HG03280 (cell line): ENCODE results near the gene KIF26B.

Experiments used
- ATAC-seq: cut with Tn5 transposase; IDR thresholded peaks from one replicate; pipeline ENCODE4 v1.9.1; 2021; ENCODE audit warnings: mild to moderate bottlenecking, moderate library complexity; ENCODE audit not compliant: unreplicated experiment

KIF26B gene

DNA sequence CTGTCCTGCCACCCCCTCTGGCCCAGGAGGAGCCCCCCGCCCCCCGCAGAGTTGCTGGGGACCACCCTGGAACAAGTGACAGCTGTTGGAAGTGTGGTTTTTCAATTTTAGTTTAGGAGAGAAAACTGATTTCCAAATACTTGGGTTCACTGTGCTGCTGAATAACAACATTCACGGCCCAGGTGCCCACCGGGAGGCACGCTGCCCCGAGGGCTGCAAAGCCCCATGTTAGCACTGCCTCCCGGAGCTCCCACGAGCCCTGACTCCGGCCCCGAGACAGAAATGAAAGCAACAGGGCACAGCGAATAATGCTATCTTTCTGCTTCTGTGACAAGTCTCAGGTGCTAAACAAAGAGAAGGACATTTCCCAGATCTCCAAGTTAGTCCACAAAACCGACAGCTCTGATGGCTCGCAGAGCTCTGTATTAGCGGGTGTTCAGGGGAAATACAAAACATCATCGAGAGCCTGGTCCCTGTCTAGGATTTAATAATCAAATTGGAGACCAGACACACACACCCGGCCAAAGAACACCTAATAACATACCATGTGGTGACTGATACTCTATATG is 451.5 kb downstream of the KIF26B start:
- no peak for ATAC-seq

DNA sequence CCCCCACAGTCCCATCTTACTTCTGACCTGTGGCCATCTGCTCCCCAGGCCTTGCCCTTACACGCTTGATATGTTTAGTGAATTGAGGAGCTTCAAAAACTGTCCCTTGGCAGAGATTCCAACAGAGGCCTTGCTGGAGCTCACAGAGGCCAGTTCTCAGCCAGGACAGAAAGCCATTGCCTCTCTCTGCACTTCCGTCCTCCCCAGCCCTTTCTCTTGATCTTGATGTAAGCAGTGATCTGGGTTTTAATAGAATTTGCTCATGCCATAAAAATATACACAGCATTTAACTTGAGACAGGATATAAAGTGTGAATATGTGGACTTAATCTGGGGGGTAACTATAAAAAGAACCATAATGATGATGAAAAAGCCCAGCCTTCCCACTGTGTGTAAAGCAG is 453.5 kb downstream of the KIF26B start:
- no peak for ATAC-seq

DNA sequence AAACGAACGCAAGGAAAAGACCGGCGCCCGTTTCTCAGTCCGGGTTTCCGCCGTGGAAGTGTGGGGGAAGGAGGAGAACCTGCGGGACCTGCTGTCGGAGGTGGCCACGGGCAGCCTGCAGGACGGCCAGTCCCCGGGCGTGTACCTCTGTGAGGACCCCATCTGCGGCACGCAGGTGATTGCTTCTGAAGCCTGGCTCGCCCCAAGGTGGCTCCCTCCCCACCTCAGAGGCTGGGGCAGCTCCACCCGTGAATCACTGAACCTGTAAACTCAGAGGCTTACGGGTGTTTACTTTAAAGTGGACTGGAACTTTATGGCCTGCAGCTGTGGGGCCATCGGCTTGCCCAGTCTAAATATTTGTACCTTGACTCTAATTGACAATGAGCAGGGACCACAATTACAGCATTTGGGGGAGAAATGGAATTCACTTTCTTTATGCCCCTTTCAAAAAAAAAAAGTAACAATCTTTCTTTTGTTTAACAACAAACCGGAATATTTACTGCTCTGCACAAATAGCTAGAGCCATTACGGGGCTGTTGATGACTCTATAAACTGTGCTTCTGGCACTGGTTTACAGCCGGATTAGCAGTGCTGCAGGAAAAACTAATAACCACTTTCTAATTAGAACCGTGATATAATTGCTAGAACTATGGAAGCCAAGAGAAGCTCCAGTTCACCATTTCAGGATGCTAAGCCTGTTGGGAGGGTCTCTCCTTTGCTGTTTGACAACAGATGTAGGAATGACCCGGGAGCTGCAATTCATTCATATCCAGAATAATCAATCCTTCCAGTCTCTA is 454.8 kb downstream of the KIF26B start:
- ATAC-seq, result no peak

DNA sequence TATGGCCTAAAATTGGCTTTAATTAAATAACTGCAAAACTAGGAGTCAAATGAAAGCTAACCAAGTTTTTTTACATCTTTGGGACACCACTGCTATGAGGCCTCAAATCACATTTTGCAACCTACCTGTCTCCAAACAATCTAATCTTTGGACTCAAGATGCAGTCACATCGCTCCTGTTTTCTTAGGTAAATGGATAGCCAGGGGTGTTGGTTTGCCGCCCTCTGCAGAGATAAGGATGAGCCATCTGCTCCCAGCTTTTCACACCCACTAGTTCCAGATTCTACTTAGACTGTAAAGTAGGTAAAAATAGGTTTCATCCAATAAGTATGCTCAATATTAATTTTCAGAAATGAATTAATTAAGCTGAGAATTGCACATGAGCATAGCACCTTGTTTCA is 456.5 kb downstream of the KIF26B start:
- ATAC-seq, result no peak

DNA sequence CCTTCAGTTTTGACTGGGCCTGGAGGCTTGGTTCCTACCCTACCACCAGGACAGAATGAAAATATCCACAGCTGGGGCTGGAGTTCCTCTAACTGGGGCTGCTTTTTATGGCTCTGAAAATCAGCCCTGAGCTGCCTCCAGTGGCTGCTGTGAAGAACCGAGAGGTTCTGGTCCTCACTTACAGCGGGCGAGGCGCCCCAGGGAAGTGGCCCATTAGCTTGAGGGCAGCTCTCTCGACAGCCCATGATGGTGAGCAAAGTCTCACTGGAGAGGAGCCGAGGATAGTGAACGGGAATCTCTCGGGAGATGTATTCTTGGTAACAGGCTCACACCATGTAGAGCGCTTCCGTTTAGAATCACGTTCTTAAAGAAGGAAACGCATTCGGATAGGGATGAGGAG is 459.7 kb downstream of the KIF26B start:
- no peak for ATAC-seq

DNA sequence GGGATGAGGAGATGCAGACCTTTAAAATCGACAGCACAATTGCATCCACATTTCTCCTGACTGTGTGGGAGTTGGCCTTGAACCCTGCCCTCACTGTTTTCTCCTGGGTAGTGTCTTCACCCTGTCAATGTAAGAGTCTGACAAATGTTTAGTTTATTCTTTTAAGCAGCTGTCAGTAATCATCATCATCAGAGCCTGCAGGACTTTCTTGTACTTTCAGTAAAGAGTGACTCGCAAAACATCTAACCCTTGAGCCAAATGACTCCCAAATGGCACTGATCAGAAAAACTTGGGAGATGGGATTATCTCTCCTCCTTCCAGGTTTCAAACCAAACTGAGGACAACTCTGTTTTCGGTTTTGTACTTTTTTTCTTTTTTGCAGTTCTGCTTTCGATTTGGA is 460.2 kb downstream of the KIF26B start:
- ATAC-seq, result no peak

DNA sequence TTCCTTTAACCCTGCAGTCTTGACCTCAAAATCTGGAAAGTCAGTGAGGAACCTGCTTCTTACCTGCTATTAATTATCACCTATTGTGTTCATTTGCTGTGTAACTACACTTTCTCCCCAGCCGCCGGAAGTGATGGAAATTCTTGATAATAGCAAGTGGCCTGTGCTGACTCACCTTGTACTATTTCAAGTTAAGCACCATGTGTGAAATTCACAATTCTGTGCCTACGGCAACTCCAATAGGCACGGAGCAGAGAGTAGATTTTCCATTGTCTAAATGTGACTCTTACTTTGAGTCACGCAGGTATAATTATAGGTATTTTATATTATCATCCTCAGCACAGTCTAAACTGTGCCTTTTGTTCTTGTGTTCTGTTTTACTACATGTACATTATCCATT is 466.8 kb downstream of the KIF26B start:
- no peak for ATAC-seq

DNA sequence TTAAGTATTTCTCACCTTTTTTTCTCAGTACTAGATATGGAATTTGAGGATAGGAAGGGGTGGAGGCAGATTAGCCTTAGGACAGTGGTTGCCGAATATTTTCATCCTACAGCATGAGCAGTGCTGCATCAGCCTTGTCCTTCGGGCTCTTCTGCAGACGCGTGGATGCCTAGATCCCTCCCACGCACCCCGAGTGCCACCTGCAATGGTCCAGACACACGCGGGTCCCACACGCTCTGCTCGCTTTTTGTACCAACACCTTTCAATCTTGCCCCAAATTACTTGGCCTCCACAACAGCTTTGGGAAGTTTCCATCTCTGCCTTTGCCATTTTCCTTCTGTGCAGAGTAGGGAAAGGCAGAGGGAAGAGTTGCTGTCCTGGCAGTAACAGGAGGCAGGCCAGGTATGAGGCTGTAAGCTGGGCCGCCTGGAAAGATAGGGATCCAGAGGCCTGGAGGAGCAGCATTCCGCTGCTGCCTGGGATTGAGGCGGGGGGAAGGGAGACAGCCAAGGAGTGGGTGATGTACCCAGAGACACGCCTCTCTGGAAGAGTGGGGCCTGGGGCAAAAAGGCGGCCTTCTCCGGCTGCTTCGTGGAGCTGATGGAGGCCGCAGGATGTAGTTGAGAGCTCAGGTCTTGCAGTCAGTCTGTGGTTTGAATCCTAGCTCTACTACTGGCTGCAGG is 467.7 kb downstream of the KIF26B start:
- ATAC-seq, result no peak

DNA sequence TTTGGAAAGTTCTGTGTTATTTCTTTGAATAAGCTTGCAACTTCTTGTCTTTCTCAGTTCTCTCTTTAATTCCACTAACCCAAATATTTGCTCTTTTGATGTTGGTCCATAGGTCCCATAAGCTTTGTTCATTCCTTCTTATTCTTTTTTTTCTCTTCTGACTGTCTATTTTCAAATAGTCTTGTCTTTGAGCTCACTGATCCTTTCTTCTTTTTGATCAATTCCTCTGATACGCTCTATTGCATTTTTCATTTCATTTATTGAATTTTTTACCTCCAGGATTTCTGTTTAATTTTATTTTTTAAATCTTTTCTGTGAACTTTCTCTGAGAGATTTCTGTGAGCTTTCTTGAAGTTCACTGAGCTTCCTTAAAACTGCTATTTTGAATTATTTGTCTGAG is 486.6 kb downstream of the KIF26B start:
- ATAC-seq, result no peak

DNA sequence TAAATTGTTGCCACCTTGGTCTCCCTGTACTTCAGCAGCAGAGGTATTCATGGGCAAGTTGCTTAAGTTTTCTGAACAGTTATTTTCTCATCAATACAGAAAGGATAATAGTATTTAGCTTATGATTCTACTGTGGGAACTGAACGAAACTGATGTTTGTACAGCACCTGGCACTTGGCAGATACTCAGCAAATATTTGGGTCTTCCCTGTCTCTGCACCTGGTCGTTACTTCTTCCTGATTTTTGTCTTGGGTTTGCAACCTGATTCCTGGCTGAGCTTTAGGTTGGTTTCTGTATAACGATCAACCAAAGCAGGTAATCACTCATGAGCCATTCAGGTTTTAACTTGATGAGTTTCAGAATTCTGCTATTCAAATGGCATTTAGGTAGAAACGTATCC is 490.6 kb downstream of the KIF26B start:
- ATAC-seq, result peak; percentile 29

DNA sequence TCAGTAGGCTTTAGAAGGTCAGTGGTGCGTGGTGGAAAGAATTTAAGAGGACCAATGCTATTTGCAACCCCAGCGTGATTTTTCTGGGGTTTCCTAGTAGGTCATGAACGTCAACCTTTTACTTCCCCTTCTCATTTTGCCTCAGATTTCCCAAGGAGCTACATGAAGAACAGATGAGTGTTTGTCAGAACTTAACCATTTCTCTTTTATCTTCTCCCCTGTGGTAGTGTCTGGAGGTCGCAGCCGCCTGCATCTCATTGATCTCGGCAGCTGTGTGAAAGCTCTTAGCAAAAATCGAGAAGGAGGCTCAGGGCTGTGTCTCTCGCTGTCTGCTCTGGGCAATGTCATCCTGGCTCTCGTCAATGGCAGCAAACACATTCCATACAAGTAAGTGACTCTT is 491.1 kb downstream of the KIF26B start:
- ATAC-seq, result peak; percentile 47

DNA sequence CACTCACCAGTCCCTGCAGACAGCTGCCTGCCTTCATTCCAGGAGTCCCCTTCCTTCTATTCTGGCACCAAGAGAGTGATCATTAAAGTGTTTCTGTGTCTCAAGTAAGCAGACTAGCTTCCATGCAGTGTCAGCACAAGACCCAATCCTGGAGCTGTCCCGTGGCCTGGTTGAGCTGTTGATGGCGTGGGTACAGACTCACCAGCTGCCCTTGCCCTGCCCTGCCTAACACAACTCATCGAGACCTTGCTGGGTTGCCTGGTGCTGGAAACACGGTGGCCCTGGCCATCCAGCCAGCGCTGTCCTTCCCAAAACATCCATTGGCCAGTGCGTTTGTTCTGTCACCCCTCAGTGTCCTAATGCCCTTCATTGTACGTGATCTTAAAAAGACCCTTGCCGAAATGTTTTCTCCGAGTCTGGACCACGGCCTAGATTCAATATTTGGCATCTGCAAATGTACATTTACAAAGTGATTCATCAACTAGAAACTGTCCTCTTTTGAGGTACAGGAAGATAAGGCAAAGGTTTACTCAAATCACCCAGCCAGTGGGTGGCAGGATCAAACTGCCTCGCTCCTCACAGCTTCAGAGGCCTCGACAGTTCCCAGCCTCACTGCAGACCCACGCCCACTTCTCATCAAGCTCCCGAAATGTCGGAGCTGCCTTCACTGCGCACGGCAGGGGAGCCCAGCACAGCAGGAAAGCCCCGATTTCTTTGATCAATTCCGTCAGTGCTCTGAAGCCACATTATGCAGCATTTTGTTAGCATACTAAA is 494.2 kb downstream of the KIF26B start:
- ATAC-seq, result no peak

DNA sequence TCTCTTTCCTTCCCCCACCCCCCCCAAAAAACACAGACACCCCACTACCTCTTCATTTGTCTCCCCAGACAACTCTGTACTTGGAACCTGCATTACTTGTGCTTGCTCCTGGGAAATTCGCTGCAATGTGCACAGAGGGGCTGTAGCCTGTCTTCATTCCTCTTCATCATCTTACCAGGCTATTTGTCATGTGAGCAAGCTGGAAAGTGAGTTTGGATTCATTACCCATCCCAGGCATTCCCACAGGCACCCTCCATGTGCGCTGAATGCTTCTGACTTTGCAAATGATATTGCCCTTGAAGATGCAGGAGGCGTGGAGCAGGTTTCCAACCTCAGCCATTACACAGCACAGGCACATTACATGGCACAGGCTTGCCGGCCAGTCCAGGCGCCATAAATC is 494.9 kb downstream of the KIF26B start:
- ATAC-seq, result no peak

DNA sequence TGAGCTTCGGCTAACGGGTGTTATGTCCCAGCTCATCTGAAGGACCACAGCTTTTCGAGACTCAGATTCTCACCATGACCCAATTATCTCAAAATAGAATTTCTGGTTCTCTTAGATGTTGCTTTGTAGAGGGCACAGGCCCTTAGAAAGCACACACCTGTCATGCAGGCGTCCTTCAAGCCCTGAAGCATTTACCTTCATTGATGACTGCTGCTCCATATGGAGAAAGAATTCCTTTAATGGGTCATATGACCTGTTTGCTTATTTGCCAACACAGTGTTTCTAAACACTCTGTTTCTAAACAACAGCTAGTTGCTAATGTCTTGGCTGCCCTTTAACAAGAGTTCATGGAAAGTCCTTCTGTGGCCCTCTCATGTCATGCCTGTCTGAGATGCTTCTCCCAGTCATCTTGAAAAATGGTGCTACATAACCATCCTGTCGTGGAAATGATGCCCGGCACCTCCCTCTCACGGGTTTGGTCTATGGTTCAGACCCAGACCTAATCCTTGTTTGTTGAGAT is 495.7 kb downstream of the KIF26B start:
- ATAC-seq, result no peak

DNA sequence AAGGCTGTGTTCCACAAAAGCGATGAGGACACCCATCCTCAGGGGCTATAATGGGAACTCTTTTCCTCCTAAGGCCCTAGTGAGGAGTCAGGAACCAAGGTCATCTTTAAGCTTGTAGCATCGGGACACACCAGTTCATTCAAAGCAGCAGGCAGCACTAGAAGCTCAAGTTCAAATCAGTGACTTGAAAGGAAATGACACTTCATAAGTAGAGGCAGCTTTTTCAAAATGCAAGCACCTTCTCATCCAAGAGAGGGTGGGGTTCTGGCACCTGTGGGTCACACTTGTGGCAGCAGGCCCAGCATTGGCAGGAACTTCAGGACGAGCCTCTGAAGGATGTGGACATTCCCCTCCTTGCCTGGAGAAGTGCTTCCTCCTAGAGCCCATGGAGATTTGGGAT is 496.3 kb downstream of the KIF26B start:
- no peak for ATAC-seq

DNA sequence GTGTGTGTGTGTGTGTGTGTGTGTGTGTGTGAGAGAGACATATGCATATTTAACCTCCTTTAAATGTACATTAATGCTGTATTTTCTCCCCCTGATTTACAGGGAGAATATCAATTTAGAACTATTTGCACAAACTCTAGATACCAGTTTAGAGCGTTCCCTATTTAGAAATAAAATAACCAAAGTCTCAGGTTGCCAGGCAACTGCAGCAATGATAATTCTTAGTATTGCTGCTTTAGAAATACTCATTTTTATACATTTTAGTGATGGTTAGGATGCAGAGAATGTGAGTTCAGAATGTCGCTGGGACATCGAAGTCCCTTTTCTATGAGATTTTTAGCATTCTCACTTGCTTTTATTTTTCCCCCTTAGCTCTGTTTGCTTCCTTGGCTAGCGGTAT is 497.3 kb downstream of the KIF26B start:
- ATAC-seq, result no peak

DNA sequence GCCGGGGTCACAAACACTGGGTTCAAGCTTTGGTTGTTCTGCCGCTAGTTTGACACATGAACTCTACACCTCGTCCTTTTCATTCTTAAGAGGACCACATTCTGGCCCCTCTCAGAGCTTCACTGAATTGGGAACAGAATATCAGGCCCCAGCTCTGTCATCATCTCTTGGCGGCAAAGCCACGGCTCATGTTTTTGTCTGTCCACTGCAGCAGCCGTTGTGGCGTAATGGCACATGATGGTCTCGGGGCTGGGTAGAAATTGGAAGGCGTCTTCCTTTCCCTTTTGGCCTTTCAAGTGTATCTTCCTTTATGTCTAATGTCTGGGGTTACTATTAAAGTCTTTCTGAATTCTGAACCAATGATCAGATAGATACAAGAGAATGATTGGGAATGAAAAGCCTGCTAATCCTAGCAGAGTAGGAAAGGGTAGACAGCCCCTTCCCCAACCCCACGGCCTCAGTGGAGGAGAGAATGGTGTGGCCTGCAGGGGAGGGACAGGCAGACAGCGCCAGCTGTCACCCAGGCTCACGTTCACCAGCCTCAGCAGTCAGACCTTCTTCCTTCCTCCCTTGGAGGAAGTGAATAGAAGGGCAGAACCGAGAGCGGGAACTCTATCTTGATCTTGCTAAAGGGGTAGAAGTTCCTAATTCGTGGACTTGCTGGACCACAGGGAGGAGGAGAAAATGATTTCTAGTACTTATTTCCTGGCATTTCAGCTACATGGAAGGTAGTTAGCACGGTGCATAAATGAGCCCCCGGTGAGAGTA is 498.1 kb downstream of the KIF26B start:
- no peak for ATAC-seq

DNA sequence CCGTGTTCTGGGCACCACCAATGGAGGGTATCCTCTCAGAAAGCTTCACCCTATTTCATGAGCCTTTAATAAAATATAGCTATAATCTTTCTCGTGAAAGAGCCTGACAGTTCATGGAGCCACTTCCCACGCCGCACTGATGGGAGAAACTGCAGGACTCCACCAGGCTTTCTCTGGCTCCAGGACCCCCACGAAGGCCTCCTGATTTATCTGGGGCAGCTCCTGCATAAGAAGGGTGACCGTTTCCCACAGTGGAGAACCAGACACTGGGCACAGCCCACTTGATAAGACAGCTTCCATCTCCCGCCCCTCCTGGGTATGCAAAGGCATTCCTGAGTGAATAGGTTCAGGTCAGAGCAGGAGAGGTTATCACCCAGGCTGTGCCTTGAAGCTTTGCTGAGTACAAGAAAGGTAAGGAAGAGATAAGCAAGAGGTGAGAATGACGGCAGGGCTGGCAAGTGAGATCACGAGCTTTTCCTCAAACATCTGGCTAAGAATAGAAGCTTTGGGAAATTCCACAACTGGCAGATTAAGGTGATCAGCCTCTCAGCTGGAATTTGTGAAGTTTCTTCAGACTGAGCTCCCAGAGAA is 499.8 kb downstream of the KIF26B start:
- ATAC-seq, result no peak

DNA sequence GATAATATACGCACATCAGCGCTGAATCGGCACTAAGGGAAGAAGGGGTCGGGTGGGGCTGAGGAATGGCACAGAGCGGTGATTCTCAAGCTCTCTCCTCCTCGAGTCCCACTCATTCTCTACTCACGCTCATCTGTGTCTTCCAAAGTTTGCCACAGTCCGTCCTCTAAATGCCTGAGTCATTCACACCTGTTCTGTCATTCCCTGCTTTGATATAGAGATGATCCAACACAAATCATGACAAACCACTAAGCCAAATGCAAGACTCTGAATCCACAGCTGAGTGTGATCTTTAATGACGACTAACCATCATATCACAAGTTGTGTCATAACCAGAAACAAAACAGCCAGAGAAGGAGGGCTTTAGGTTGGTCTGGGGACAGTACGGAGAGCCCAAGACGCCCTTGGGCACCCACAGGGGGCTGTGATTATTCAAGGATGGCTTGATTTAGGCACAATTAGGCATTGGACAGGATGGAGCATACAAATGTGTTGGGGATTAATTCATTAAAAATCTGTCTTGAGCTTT is 501.5 kb downstream of the KIF26B start:
- no peak for ATAC-seq

DNA sequence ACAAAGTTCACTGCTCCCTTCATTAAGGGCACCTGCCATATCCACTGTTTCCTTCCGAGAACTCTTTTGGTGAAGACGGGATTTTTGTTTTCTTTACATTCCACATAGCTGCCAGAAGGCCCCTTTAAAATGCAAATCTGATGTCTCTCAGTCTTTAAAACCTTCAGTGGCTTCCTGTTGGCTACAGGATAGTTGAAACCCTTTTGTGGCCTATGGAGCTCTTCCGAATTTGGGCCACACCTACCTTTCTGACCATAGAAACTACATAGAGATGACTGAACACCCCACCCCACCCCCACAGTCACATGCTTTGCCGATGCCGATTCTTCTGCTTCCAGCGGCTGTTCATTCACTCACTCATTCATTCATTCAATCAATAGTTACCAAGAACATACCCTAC is 502.6 kb downstream of the KIF26B start:
- no peak for ATAC-seq
